B cell (primary cell): ENCODE results near the gene TRIML2. TPM values are rescaled to one million over a fixed set of nuclear protein-coding genes. Genes with fewer than 3 reads are reported as not detected.

ENCODE experiments used
- ATAC-seq: fragments of 200-7000 bp; cut with Tn5 transposase; one replicate; pipeline ENCODE4 v1.10.0; 2021; ENCODE audit warnings: low read depth, mild to moderate bottlenecking, moderate number of reproducible peaks, moderate library complexity
- CTCF ChIA-PET: fragments of 350-600 bp; sonication (Branson Sonifier 250); formaldehyde crosslinking; loops from one replicate; lab custom pipeline; 2021; ENCODE audit warnings: antibody characterized with exemption, inconsistent platforms; lab: Charles Lee
- POLR2A ChIA-PET: fragments of 350-600 bp; sonication (Branson Sonifier 250); formaldehyde crosslinking; loops from one replicate; lab custom pipeline; 2021; ENCODE audit warnings: antibody characterized with exemption; lab: Charles Lee
- DNase-seq: peaks from one replicate; pipeline ENCODE4 v3.0.0; 2013
- H2AFZ ChIP-seq: 2 replicates; pipeline ENCODE4 v1.6.1; 2012; ENCODE audit warnings: mild to moderate bottlenecking, low read depth, low read length; ENCODE audit not compliant: insufficient read depth, poor library complexity, severe bottlenecking
- H3K27ac ChIP-seq, 2 donors: 1 replicate in 1 of 2; 2 replicates in 1 of 2; pipeline ENCODE4 v1.5.1; 2012 to 2013; ENCODE audit warnings: low read length in 2 of 2, mild to moderate bottlenecking in 2 of 2, moderate library complexity in 1 of 2
- H3K27me3 ChIP-seq, 4 experiments: fragments of 200-600 bp in 1 of 4; sonication (generic) in 1 of 4; replicated peaks in 1 of 4; 1 replicate in 2 of 4; 2 replicates in 2 of 4; pipeline versions ENCODE4 v1.6.1 to v1.7.0; 2013 to 2016; ENCODE audit warnings: low read length in 3 of 4, mild to moderate bottlenecking in 2 of 4, mixed read lengths in 1 of 4, moderate library complexity in 1 of 4; ENCODE audit not compliant: insufficient read depth in 4 of 4, control insufficient read depth in 3 of 4; ENCODE audit errors: control extremely low read depth in 1 of 4
- H3K36me3 ChIP-seq, 2 experiments: replicated peaks in 1 of 2; 1 replicate in 1 of 2; 2 replicates in 1 of 2; pipeline versions ENCODE4 v1.6.1 to v1.7.1; 2013; ENCODE audit warnings: low read length in 1 of 2; ENCODE audit not compliant: insufficient read depth in 2 of 2, control insufficient read depth in 1 of 2; ENCODE audit errors: control extremely low read depth in 1 of 2, extremely low read depth in 1 of 2
- H3K4me1 ChIP-seq, 2 donors: fragments of 200-600 bp in 1 of 2; sonication (generic) in 1 of 2; 1 replicate in 1 of 2; 2 replicates in 1 of 2; pipeline versions ENCODE4 v1.5.1 to v1.6.1; 2013 to 2017; ENCODE audit warnings: low read length in 2 of 2; ENCODE audit not compliant: control insufficient read depth in 2 of 2, insufficient read depth in 2 of 2
- H3K4me2 ChIP-seq: replicated peaks from 2 replicates; pipeline ENCODE3; 2012; ENCODE audit warnings: mild to moderate bottlenecking, low read depth, low read length; ENCODE audit not compliant: poor library complexity, severe bottlenecking
- H3K4me3 ChIP-seq, 5 experiments: fragments of 200-600 bp in 1 of 5; sonication (generic) in 1 of 5; 1 replicate in 3 of 5; 2 replicates in 2 of 5; pipeline versions ENCODE4 v1.5.1 to v1.7.0; 2011 to 2016; ENCODE audit warnings: low read length in 4 of 5, mild to moderate bottlenecking in 4 of 5, low read depth in 2 of 5, control low read depth in 1 of 5, moderate library complexity in 1 of 5; ENCODE audit not compliant: insufficient read depth in 1 of 5; ENCODE audit errors: control extremely low read depth in 1 of 5, extremely low read depth in 1 of 5
- H3K79me2 ChIP-seq: fragments of 200-600 bp; sonication (generic); one replicate; pipeline ENCODE4 v1.6.0; 2016; ENCODE audit warnings: low read length; ENCODE audit not compliant: control insufficient read depth, insufficient read depth
- H3K9ac ChIP-seq: fragments of 200-600 bp; sonication (generic); 2 replicates; pipeline ENCODE4 v1.6.1; 2017; ENCODE audit warnings: mild to moderate bottlenecking, low read length, moderate library complexity
- H3K9me3 ChIP-seq, 3 donors: one replicate each; pipeline versions ENCODE4 v1.6.1 to v1.7.1; 2013; ENCODE audit warnings: low read length in 2 of 3; ENCODE audit not compliant: control insufficient read depth in 2 of 3, insufficient read depth in 1 of 3; ENCODE audit errors: control extremely low read depth in 1 of 3
- H4K20me1 ChIP-seq: 2 replicates; pipeline ENCODE4 v1.6.0; 2012; ENCODE audit warnings: mild to moderate bottlenecking, low read length; ENCODE audit not compliant: insufficient read depth, control insufficient read depth, poor library complexity, severe bottlenecking
- H3K27ac Mint-ChIP-seq: one replicate; pipeline ENCODE4 v1.8.0; 2021; ENCODE audit warnings: mixed read lengths
- H3K27me3 Mint-ChIP-seq: one replicate; pipeline ENCODE4 v1.8.0; 2021; ENCODE audit warnings: mixed read lengths
- H3K4me1 Mint-ChIP-seq: one replicate; pipeline ENCODE4 v1.8.0; 2021; ENCODE audit warnings: mixed read lengths
- H3K4me3 Mint-ChIP-seq: one replicate; pipeline ENCODE4 v1.8.0; 2021; ENCODE audit warnings: mixed read lengths
- H3K9me3 Mint-ChIP-seq: one replicate; pipeline ENCODE4 v1.8.0; 2022; ENCODE audit warnings: mixed read lengths; ENCODE audit not compliant: insufficient read depth
- CTCF ChIP-seq: fragments of 200-600 bp; IDR thresholded peaks from one replicate; pipeline ENCODE4 v1.8.0; 2022; ENCODE audit warnings: antibody characterized with exemption, mild to moderate bottlenecking
- EZH2 ChIP-seq: IDR thresholded peaks from 2 replicates; pipeline ENCODE4 v1.6.1; 2012; ENCODE audit warnings: borderline replicate concordance, low read depth, mild to moderate bottlenecking, moderate library complexity, low read length; ENCODE audit not compliant: insufficient read depth, poor library complexity, severe bottlenecking
- WGBS: methylation state at CpG from one replicate; pipeline ENCODE4 v1.1.5; 2013; ENCODE audit warnings: missing lambda C conversion rate; ENCODE audit not compliant: insufficient coverage; 5-methylcytosine and 5-hydroxymethylcytosine counted together
- intact Hi-C: fragments of 100-400 bp; cut with micrococcal nuclease; formaldehyde crosslinking; loops from one replicate; pipeline ENCODE4 v1.10.0; 2022
- polyA plus RNA-seq: library from polyadenylated mRNA; depleted of rRNA; stranded (reverse); fragments of >200 nt; gene quantifications from 2 replicates; pipeline ENCODE4 v1.2.3, GENCODE V29; 2012
- small RNA-seq: library from RNA; depleted of rRNA; stranded (forward); fragments of <200 nt; gene quantifications from one replicate; pipeline ENCODE3, GENCODE V24; 2012; ENCODE audit warnings: low replicate concordance, low read depth; ENCODE audit not compliant: insufficient read length
- total RNA-seq, 2 donors: library from RNA; stranded (reverse); fragments of 120-200 nt in 1 of 2; gene quantifications; 1 replicate in 1 of 2; 2 replicates in 1 of 2; pipeline versions ENCODE4 v1.2.3 to v1.2.4, GENCODE V29; 2013 to 2022

TRIML2 gene
- total and polyA plus RNA-seq, 2 donors (not counting 1 experiment from before 2014, with no cell fraction given): not detected

- Mint-ChIP-seq H3K27me3 (no peaks in the 10 kb centered on the region), H3K4me3 (no peak overlapping the region), H3K4me1 (no peaks in the 10 kb centered on the region), H3K27ac (no peak overlapping the region), H3K9me3 (peaks cover 6% of the 10 kb centered on the region)
- DNase-seq (no peak), ATAC-seq (no peak)
- H3K9me3 ChIP-seq: peaks cover 0 to 35% (median 0%) of the 10 kb centered on the region in 3 donors
- 86% methylated on average over 20 of the region's 21 CpGs for WGBS
- intact Hi-C loops: no loop called here
- ChIA-PET POLR2A (no interaction called here), CTCF (no interaction called here)
- no peak overlapping the region for H2AFZ ChIP-seq
- H4K20me1 ChIP-seq: no peaks in the 10 kb centered on the region
- no peak overlapping the region for H3K4me3 ChIP-seq
- no peak overlapping the region for H3K27ac ChIP-seq
- TF ChIP-seq CTCF (no peak), EZH2 (no peak)
- H3K79me2 ChIP-seq: no peaks in the 10 kb centered on the region
- H3K9ac ChIP-seq: no peak overlapping the region
- no peaks in the 10 kb centered on the region for H3K27me3 ChIP-seq
- H3K4me1 ChIP-seq: no peaks in the 10 kb centered on the region
- H3K36me3 ChIP-seq: no peaks in the 10 kb centered on the region
- H3K4me2 ChIP-seq: no peak overlapping the region
Measured at GRCh38 chr4:188041721-188042120, 67.7 kb downstream of the TRIML2 start.

Small RNA genes within 50 kb of the gene (small RNA-seq; reads per million reads assigned to genes)
- not detected for gene RNU6-173P

Other genes starting within 250 kb of the TRIML2 start
- not detected in 2 replicates for gene ZFP42, start 113.8 kb downstream of the TRIML2 start, total RNA-seq
- not detected in 2 replicates for gene ZFP42, start 113.8 kb downstream of the TRIML2 start, polyA plus RNA-seq
- gene TRIML1, start 29.8 kb upstream of the TRIML2 start, total RNA-seq: not detected in 2 replicates
- not detected in 2 replicates for gene TRIML1, start 29.8 kb upstream of the TRIML2 start, polyA plus RNA-seq